ENCODE data around the gene RASA1. TPM values are rescaled to one million over a fixed set of nuclear protein-coding genes. Genes with fewer than 3 reads are reported as not detected.

RASA1 gene
- total and polyA plus RNA-seq, 9 of the 15 experiments (the other 6 are each of a cell fraction or from before 2014, with no cell fraction given) = 3.2 to 17.3 (median 9.2) TPM

- no peak for TF ChIP-seq THRB (CRISPR knock-in tag; conservative IDR thresholded peaks at IDR 0.05)
- TF ChIP-seq ZC3H11A (IDR thresholded peaks at IDR 0.05; ENCODE audit: low read depth, low read length) = no peak
- no peak for TF ChIP-seq POU5F1 (IDR thresholded peaks at IDR 0.05; ENCODE audit: borderline replicate concordance, low read depth, low read length, partially characterized antibody)
- no peak for TF ChIP-seq RAD21 (CRISPR knock-in tag; conservative IDR thresholded peaks at IDR 0.05 in 1 of 2, IDR thresholded peaks at IDR 0.05 in 1 of 2)
- no peak for TF ChIP-seq ATF4 (CRISPR knock-in tag; IDR thresholded peaks at IDR 0.05)
- no peak for TF ChIP-seq ARHGAP35 (IDR thresholded peaks at IDR 0.05; ENCODE audit: partially characterized antibody)
These were observed 79.6 kb downstream of the RASA1 start (continued) for GRCh38 chr5:87347272-87347671.

GRCh38 chr5:87347841-87348240, 80.2 kb downstream of the RASA1 start:
- intact Hi-C loops (cut with micrococcal nuclease) (no loop called here), in situ Hi-C loops (cut with MboI) (no loop called here)
- Histone ChIP-seq H3K4me3 (no peak overlapping the region), H3K27ac (ENCODE audit: extremely low read depth, low read depth, low read length) (no peak overlapping the region), H3K4me1 (replicated peaks in 1 of 2; ENCODE audit: control insufficient read depth in 2 of 2, insufficient read depth in 2 of 2, low read length in 2 of 2) (no peaks in the 10 kb centered on the region), H3K9ac (ENCODE audit: insufficient read depth in 1 of 2, low read depth in 2 of 2, low read length in 2 of 2) (no peak overlapping the region), H3K9me1 (ENCODE audit: control insufficient read depth, insufficient read depth, low read length) (no peaks in the 10 kb centered on the region), H4K20me1 (replicated peaks; ENCODE audit: control insufficient read depth, insufficient read depth, low read length) (no peaks in the 10 kb centered on the region), H3K4me2 (ENCODE audit: insufficient read depth, low read length) (no peak overlapping the region), H3K36me3 (ENCODE audit: control insufficient read depth, insufficient read depth, low read length) (peaks cover 31% of the 10 kb centered on the region; the same call in 2 of the 3 replicates), H3K9me3 (replicated peaks; ENCODE audit: control insufficient read depth, insufficient read depth, low read depth, low read length) (no peaks in the 10 kb centered on the region), H2AFZ (ENCODE audit: low read depth, low read length) (no peak overlapping the region), H3K27me3 (ENCODE audit: control insufficient read depth in 2 of 2, insufficient read depth in 2 of 2, low read length in 2 of 2) (no peaks in the 10 kb centered on the region), H3K79me2 (ENCODE audit: control insufficient read depth, insufficient read depth, low read length) (no peaks in the 10 kb centered on the region)
- ATAC-seq (no peak), DNase-seq (ENCODE audit: extremely low read depth in 1 of 4, low spot score in 3 of 4) (no peak), FAIRE-seq (no peak)
- no TSS peak for BruUV-seq (replicated peaks)
- CTCF ChIA-PET (ENCODE audit: low intra/inter-chr PET ratio) = no interaction called here
- POLR2A ChIA-PET = no interaction called here
- TF ChIP-seq CBX2 (IDR thresholded peaks at IDR 0.05; ENCODE audit: insufficient read depth, low read length, poor library complexity, severe bottlenecking) = no peak
- no peak for TF ChIP-seq JUND (IDR thresholded peaks at IDR 0.05; ENCODE audit: borderline replicate concordance, low read depth, low read length)
- no peak for TF ChIP-seq JUND (tag; IDR thresholded peaks at IDR 0.05; ENCODE audit: borderline replicate concordance, low read depth, low read length)
- no peak for TF ChIP-seq JUN (IDR thresholded peaks at IDR 0.05; ENCODE audit: borderline replicate concordance, low read depth, low read length)
- no peak for TF ChIP-seq JUN (CRISPR knock-in tag; IDR thresholded peaks at IDR 0.05; ENCODE audit: borderline replicate concordance)
- no peak for TF ChIP-seq RFX5 (IDR thresholded peaks at IDR 0.05; ENCODE audit: low read depth, low read length)
- no peak for TF ChIP-seq ARID4B (CRISPR knock-in tag; IDR thresholded peaks at IDR 0.05)
- no peak for TF ChIP-seq HEY1 (CRISPR knock-in tag; IDR thresholded peaks at IDR 0.05; ENCODE audit: borderline replicate concordance)
- no peak for TF ChIP-seq DLX4 (CRISPR knock-in tag; IDR thresholded peaks at IDR 0.05)

Data from K562 (cell line).